DMS53 treated with DMSO at 0.1 percent for 48 hours (cell line): ENCODE data around the gene CDH4.

ENCODE experiments used
- DNase-seq: peaks from one replicate; lab custom pipeline; 2025; ENCODE audit not compliant: unreplicated experiment; lab: John Stamatoyannopoulos, UW

Gene CDH4

GRCh38 chr20:61678437-61678836 is 426.4 kb downstream of the CDH4 start:
- DNase-seq = no peak

GRCh38 chr20:61679473-61679872 is 427.4 kb downstream of the CDH4 start:
- DNase-seq = no peak

DNA sequence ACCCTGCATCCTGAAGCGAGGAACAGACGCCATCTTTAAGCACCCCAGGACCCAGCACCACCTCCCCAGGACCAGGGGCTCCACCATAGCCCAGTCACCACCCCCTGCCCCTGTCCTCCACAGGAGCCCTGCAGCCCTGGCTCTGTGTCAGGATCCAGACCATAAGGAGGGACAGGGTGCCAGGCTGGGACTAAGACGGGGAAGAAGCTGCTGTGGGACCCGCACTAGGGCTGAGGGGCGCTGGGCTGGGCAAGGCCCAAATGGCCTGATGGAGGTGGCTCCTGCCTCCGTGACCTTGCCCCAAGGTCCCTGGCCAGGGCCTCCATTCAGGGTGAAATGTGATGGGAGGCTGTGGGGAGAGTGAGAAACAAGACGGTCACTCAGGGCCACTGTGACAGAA is 428.0 kb downstream of the CDH4 start:
- no peak for DNase-seq

GRCh38 chr20:61682114-61682995 is 430.3 kb downstream of the CDH4 start:
- DNase-seq = no peak

DNA sequence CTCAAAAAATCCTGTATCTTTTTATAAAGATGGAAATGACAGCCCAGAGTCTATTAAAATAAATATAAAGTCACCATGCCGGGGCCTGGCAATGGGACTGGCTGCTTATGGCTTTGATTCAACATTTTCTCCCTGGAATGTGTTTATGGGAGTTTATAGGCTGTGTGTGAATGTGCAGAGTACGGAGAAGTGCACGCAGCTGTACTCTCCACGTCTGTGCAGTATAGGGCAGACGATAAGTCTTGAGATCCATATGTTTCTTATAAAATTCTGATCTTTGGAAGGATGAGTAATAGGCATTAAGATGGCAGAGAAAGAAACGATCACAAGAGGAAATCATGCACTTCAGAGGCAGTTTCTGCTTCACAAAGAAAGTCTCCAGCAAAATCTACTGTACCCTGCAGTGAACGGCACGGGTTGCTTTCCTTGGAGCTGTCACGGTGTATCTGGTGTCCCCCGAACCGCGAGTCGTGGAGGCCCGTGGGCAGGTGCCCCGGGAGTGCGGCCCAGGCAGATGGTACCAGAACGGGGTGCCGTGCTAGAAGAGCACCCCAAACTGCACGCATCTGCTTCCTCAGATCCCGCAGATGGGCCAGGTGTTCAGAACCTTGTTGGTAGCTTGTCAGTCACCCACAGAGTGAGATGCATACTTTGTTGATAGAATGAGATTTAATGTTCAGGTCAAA is 431.1 kb downstream of the CDH4 start:
- no peak for DNase-seq

DNA sequence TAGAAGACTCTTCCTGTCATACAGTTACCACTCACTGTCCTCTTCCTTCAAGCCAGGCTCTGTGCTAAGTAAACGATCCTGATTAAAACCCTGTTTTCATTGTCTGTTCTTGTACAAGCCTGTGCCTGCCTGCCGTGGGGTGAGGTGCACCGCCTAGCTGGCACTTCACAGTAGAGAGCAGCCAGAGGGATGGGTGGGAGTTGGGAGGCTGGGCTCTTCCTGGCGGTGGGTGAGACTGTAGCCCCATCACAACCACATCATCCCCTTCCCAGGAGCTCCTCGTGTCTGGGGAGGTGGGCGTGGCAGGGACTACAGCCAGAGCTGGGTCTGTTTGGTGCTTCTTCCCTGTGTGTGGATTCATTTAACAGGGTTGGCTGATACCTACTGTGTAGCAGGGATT is 431.7 kb downstream of the CDH4 start:
- DNase-seq = no peak

- DNase-seq = no peak
Measured at GRCh38 chr20:61684136-61684535, 432.1 kb downstream of the CDH4 start.

DNA sequence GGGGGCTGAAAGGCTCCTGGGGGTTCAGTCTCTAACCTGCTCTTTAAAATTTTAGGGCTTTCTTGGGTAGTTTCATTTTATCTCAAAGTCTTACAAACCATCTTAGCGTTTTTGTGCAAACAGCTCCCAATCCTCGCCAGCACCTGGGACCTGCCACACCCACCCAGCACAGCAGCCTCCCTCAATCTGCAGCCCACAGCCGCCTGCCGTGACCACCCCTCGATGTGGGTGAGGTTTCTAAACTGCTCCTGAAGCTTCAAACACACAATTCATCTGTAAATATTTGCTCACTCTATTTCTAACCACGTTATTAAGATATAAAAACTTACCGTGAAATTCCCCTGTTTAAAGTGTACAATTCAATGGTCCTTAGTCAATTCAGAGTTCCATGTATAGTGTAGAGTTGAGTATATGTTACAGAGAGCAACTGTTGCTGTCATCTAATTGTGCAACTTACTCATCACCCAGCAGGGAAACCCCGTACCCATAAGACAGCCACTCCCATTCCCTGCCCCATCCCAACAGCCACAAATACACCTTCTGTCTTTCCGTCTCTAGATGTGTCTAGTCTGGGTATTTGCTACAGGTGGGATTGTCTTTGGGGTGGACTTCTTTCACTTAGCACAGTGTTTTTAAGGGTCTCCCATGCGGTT is 432.6 kb downstream of the CDH4 start:
- no peak for DNase-seq

DNA sequence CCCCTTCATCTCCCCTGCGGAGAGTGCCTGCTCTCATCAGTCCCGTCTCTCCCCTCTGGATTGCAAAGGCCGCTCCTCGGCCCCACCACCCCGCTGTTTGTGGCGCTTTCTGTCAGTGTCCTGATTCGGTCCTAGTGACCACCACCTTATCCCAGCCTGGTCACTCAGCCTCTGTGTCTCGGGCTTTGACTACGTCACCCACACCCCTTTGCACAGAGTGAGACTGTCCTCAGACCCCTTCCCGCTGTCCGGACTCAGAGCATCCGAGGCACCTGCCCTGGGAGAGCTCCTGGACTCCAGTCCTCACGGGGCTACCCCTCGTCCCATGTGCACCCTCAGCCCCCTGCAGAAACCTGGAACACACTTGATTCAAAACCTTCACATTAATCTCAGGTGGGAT is 433.4 kb downstream of the CDH4 start:
- DNase-seq = no peak

GRCh38 chr20:61686051-61686936 is 434.2 kb downstream of the CDH4 start:
- DNase-seq = no peak

- no peak for DNase-seq
Measured at GRCh38 chr20:61688411-61688810, 436.4 kb downstream of the CDH4 start.

- DNase-seq = no peak
Measured at GRCh38 chr20:61690150-61690549, 438.1 kb downstream of the CDH4 start.

GRCh38 chr20:61690993-61691838 is 439.2 kb downstream of the CDH4 start:
- no peak for DNase-seq

DNA sequence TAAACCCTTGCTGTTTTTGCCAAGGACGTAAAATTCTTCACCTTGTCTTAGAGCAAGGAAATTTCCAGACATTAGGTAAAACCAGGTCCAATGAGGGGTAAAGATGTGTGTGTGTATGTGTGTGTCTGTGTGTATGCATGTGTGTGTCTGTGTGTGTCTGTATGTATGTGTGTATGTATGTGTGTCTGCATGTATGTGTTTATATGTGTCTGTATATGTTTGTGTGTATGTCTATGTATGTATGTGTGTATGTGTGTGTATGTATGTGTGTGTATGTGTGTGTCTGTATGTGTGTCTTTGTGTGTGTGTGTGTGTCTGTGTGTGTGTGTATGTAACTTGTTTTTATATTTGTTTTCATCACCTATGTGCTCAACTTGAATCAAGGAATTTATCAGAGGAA is 439.9 kb downstream of the CDH4 start:
- no peak for DNase-seq

DNA sequence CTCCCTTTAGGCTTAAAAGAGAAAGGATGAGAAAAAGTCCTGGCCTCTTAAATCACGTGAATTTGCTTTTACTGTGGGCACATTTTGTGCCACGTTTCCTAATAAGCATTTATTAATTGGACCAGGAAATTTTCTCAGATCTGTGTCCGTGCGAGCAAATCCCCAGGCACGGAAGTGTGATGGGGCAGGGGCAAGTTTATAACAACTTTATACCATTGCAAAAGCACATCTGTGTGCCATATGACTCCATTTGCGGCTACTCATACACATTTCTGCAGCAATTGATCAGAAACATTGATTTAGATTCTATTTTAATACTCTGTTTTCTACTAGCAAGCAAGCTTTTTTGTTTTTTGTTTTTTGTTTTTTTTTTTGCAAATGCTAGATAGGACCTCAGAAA is 440.4 kb downstream of the CDH4 start:
- no peak for DNase-seq

GRCh38 chr20:61693055-61693600 is 441.1 kb downstream of the CDH4 start:
- DNase-seq = no peak

DNA sequence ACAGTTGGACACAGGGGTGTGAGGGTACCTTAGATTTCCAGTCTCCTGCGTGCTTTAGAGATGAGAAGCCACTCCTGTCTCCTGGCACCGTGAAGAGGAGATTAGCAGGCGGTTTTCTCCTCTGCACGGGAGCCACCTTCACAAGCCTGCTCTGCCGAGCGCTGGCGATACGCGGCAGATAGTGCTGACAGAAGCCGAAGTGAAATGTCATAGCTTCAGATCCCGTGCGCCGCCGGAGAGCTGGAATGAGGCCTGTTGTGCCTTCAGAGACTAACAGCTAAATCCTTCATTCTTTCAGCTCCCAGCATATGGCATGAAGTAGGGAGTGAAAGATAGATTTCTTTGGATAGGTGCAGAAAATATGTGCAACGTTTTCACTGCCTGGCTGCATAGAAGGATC is 442.6 kb downstream of the CDH4 start:
- DNase-seq = no peak

DNA sequence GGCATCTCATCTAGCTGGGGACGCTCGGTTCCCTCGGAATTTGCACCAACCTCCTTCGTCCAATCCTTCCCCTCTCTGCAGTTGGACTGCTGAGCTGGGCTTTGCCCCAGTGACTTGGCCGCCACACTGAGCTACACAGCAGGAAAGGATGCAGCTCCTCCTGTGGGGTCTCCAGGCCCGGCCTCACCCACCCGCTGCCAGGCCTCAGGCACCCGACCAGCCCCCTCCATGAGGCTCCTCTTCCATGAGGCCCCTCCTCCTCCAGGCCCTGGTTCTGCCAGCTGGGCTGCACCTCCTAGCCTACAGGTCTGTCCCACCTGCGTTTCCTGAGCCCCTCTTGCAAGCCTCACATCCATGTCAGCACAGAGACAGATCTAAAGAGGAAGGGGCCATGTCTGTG is 443.7 kb downstream of the CDH4 start:
- no peak for DNase-seq

DNA sequence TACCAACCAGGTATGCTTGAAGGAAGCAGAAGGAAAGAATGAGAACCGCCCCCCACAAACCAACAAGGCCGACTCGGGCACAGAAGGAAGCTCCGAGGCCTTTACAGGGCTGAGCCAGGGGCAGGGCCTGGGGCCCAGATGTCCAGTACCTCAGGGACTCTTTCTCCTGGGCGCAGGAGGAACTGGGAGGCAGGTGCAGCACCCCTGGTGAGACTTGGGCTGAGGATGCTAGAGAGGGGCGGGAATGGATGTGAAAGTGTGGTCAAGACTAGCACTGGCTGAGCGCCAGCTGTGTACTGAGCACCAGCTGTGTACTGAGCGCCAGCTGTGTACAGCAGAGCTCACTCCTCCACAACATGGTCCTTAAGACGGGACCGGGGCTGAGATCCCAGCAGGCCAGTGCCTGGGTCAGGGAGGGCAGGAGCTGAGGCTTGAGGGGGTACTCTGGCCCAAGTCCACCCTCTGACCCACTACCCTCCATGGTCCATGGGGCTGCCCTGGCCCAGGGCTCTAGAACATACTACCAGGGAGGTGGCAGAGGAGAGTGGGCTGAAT is 444.2 kb downstream of the CDH4 start:
- no peak for DNase-seq
